ENCODE results near the gene PPP2R5C. TPM values are rescaled to one million over a fixed set of nuclear protein-coding genes. Genes with fewer than 3 reads are reported as not detected.

PPP2R5C gene
- total and polyA plus RNA-seq, 2 of the 8 experiments (the other 6 are each of a cell fraction or from before 2014, with no cell fraction given), result 49.6 to 95.9 TPM

- Histone ChIP-seq H3K4me1 (replicated peaks in 1 of 4; ENCODE audit: control insufficient read depth in 3 of 4, insufficient read depth in 4 of 4, low read length in 3 of 4) (peaks cover 0 to under 1% (median 0%) of the 10 kb centered on the region in 4 experiments; a peak in 1 of 7 replicates), H4K91ac (replicated peaks; ENCODE audit: insufficient read length, low read length) (no peak overlapping the region), H2AFZ (ENCODE audit: low read length) (no peak overlapping the region), H3K79me1 (ENCODE audit: low read depth, low read length) (peaks cover 13% of the 10 kb centered on the region), H3K4me3 (ENCODE audit: extremely low read depth in 1 of 4, insufficient read depth in 2 of 4, low read depth in 3 of 4, low read length in 4 of 4) (no peak overlapping the region), H3K27ac (ENCODE audit: low read depth, low read length) (no peak overlapping the region), H3K9me3 (ENCODE audit: insufficient read depth in 2 of 2, low read depth in 1 of 2, low read length in 1 of 2) (no peaks in the 10 kb centered on the region), H3K23me2 (ENCODE audit: low read depth, low read length) (no peaks in the 10 kb centered on the region), H2BK20ac (ENCODE audit: low read length) (no peak overlapping the region), H3K56ac (replicated peaks; ENCODE audit: insufficient read length, low read depth, low read length) (no peak overlapping the region), H4K5ac (ENCODE audit: insufficient read length, low read depth, low read length) (no peak overlapping the region), H3K4me2 (ENCODE audit: insufficient read depth in 1 of 2, low read depth in 2 of 2, low read length in 2 of 2) (no peak overlapping the region), H3K23ac (ENCODE audit: insufficient read length) (no peak overlapping the region), H2BK12ac (ENCODE audit: low read depth, low read length) (no peak overlapping the region), H3K36me3 (ENCODE audit: control insufficient read depth in 2 of 4, insufficient read depth in 4 of 4, low read length in 3 of 4) (peaks cover 0 to 4% (median 2%) of the 10 kb centered on the region in 4 experiments; a peak in 3 of 8 replicates), H2BK120ac (replicated peaks; ENCODE audit: low read depth, low read length) (no peak overlapping the region), H4K8ac (ENCODE audit: extremely low read depth, insufficient read depth, low read length) (no peak overlapping the region; the same call in 1 of the 2 replicates), H3K18ac (ENCODE audit: extremely low read depth, low read length) (no peak overlapping the region), H2BK15ac (ENCODE audit: low read length) (no peak overlapping the region), H3K14ac (ENCODE audit: insufficient read length) (no peak overlapping the region), H3K4ac (replicated peaks; ENCODE audit: insufficient read length, low read depth, low read length) (no peak overlapping the region), H2BK5ac (ENCODE audit: low read depth, low read length) (no peak overlapping the region), H3K9ac (replicated peaks in 1 of 4; ENCODE audit: extremely low read depth in 1 of 4, low read depth in 3 of 4, low read length in 3 of 4) (no peak overlapping the region), H3K79me2 (ENCODE audit: control insufficient read depth in 1 of 2, insufficient read depth in 2 of 2, low read length in 2 of 2) (peaks cover 34 to 94% of the 10 kb centered on the region in 2 experiments), H2AK5ac (ENCODE audit: low read depth, low read length) (no peak overlapping the region), H4K20me1 (replicated peaks in 1 of 2; ENCODE audit: control insufficient read depth in 1 of 2, insufficient read depth in 2 of 2, low read length in 2 of 2) (peaks cover 2 to 17% of the 10 kb centered on the region in 2 experiments), H3K27me3 (replicated peaks in 1 of 4; ENCODE audit: control insufficient read depth in 3 of 4, extremely low read depth in 1 of 4, insufficient read depth in 3 of 4, low read length in 3 of 4) (no peaks in the 10 kb centered on the region)
- no peak for DNase-seq (ENCODE audit: low read depth in 1 of 2, low spot score in 2 of 2)
- FAIRE-seq, result no peak
- CTCF ChIA-PET (ENCODE audit: partially characterized antibody), result interaction anchor here (4.0 kb wide), 1 partner anchor 10 kb away, joined by 23 read pairs; no protein-coding TSS in a partner anchor
- TF ChIP-seq KDM5A (IDR thresholded peaks at IDR 0.05; ENCODE audit: low read length), result no peak
- TF ChIP-seq SIN3A (conservative IDR thresholded peaks at IDR 0.05 in 1 of 2, IDR thresholded peaks at IDR 0.05 in 1 of 2; ENCODE audit: low read depth in 1 of 2, low read length in 2 of 2), result no peak
- no peak for TF ChIP-seq NRF1 (IDR thresholded peaks at IDR 0.05; ENCODE audit: low read depth, low read length)
- TF ChIP-seq SAP30 (IDR thresholded peaks at IDR 0.05; ENCODE audit: insufficient read depth, insufficient replicate concordance, low read length), result no peak
- no peak for TF ChIP-seq MAX (IDR thresholded peaks at IDR 0.05)
- no peak for TF ChIP-seq CBX8 (IDR thresholded peaks at IDR 0.05; ENCODE audit: borderline replicate concordance, low read depth, low read length)
- no peak for TF ChIP-seq RFX5 (IDR thresholded peaks at IDR 0.05; ENCODE audit: borderline replicate concordance, low read depth, low read length)
- TF ChIP-seq SUZ12 (IDR thresholded peaks at IDR 0.05; ENCODE audit: low read length), result no peak
- no peak for TF ChIP-seq CTBP2 (IDR thresholded peaks at IDR 0.05; ENCODE audit: borderline replicate concordance, insufficient read depth, insufficient read length, low read length)
- TF ChIP-seq RAD21 (IDR thresholded peaks at IDR 0.05 in 1 of 2, conservative IDR thresholded peaks at IDR 0.05 in 1 of 2; ENCODE audit: low read depth in 2 of 2, low read length in 2 of 2), result no peak
- TF ChIP-seq RXRA (IDR thresholded peaks at IDR 0.05; ENCODE audit: insufficient read depth, low read depth, low read length), result no peak
- 90% methylated on average over 11 of the region's 11 CpGs; no CpG with 5 or more reads in 1 of the 2 experiments for WGBS, 2 experiments (ENCODE audit: extremely low coverage in 1 of 2, insufficient coverage in 1 of 2, insufficient read length in 1 of 2, insufficient replicate concordance in 2 of 2, low coverage in 1 of 2, low lambda C conversion rate in 2 of 2, missing lambda C conversion rate in 1 of 2)
- POLR2A ChIA-PET (ENCODE audit: partially characterized antibody), result interaction anchor here (0.6 to 1.3 kb wide), 2 partner anchors 10 to 25 kb away, joined by 5 read pairs; no protein-coding TSS in a partner anchor
Observed at GRCh38 chr14:101970830-101971400, 209.4 kb downstream of the PPP2R5C start.
